HEK293 (cell line): Measurements from ENCODE around the gene IFFO2.
A peak's percentile ranks its signal among the peaks of the same experiment; 100 is the strongest.

ENCODE experiments used
- CTCF ChIA-PET: fragments of 350-600 bp; formaldehyde crosslinking; extraction: SDS; loops from one replicate; lab custom pipeline; 2021; ENCODE audit warnings: antibody characterized with exemption; lab: Yijun Ruan, JAX
- POLR2A ChIA-PET: fragments of 300-600 bp; formaldehyde crosslinking; extraction: SDS; loops from one replicate; lab custom pipeline; 2020; ENCODE audit warnings: antibody characterized with exemption, inconsistent platforms; lab: Yijun Ruan, JAX
- H3K27ac ChIP-seq: fragments of 200-500 bp; sonication (Bioruptor generic); 2 replicates; pipeline ENCODE4 v1.5.1; 2014; ENCODE audit warnings: low read depth, low read length, control low read depth, inconsistent platforms; ENCODE audit errors: extremely low read depth
- H3K36me3 ChIP-seq, 2 experiments: fragments of 200-500 bp in 1 of 2; sonication (Bioruptor generic) in 1 of 2; 1 replicate in 1 of 2; 2 replicates in 1 of 2; pipeline ENCODE4 v1.5.1; 2014 to 2017; ENCODE audit warnings: inconsistent platforms in 2 of 2, low read length in 2 of 2; ENCODE audit not compliant: control insufficient read depth in 2 of 2, insufficient read depth in 1 of 2
- H3K4me1 ChIP-seq: fragments of 200-500 bp; sonication (Bioruptor generic); 2 replicates; pipeline ENCODE4 v1.5.1; 2014; ENCODE audit warnings: mild to moderate bottlenecking, low read length, inconsistent platforms; ENCODE audit not compliant: control insufficient read depth, insufficient read depth
- H3K4me3 ChIP-seq: 2 replicates; pipeline ENCODE4 v1.5.1; 2011; ENCODE audit warnings: low read depth, mild to moderate bottlenecking, control low read depth, low read length, moderate library complexity
- H3K9me3 ChIP-seq: fragments of 200-500 bp; sonication (Bioruptor generic); 2 replicates; pipeline ENCODE4 v1.5.1; 2014; ENCODE audit warnings: low read depth, low read length, inconsistent platforms; ENCODE audit not compliant: control insufficient read depth, insufficient read depth
- FEZF1 ChIP-seq: fragments of 450-650 bp; formaldehyde crosslinking; IDR thresholded peaks from 2 replicates; pipeline ENCODE4 v1.5.1; 2016; ENCODE audit warnings: missing biosample characterization, missing genetic modification characterization
- HOXC10 ChIP-seq: sonication (generic); formaldehyde crosslinking; IDR thresholded peaks from 2 replicates; pipeline ENCODE4 v1.8.1; 2023; ENCODE audit warnings: mild to moderate bottlenecking, missing genetic modification reagents
- KLF7 ChIP-seq: fragments of 450-650 bp; formaldehyde crosslinking; IDR thresholded peaks from 2 replicates; pipeline ENCODE4 v1.5.1; 2016; ENCODE audit warnings: missing biosample characterization, missing genetic modification characterization, borderline replicate concordance
- OSR2 ChIP-seq: fragments of 450-650 bp; formaldehyde crosslinking; IDR thresholded peaks from 2 replicates; pipeline ENCODE4 v1.5.1; 2016; ENCODE audit warnings: missing biosample characterization, missing genetic modification characterization
- REPIN1 ChIP-seq: fragments of 450-650 bp; formaldehyde crosslinking; IDR thresholded peaks from 2 replicates; pipeline ENCODE4 v1.5.1; 2017; ENCODE audit warnings: missing biosample characterization, missing genetic modification characterization, low read depth
- TRIM28 ChIP-seq: IDR thresholded peaks from 2 replicates; pipeline ENCODE4 v1.6.1; 2011; ENCODE audit warnings: low read length, control low read depth, borderline replicate concordance
- ZIC2 ChIP-seq: fragments of 450-650 bp; formaldehyde crosslinking; IDR thresholded peaks from 2 replicates; pipeline ENCODE4 v1.5.1; 2016; ENCODE audit warnings: missing biosample characterization, missing genetic modification characterization
- ZNF10 ChIP-seq: fragments of 450-650 bp; formaldehyde crosslinking; IDR thresholded peaks from 2 replicates; pipeline ENCODE4 v1.5.1; 2017; ENCODE audit warnings: missing biosample characterization, missing genetic modification characterization
- ZNF157 ChIP-seq: fragments of 450-650 bp; formaldehyde crosslinking; IDR thresholded peaks from 2 replicates; pipeline ENCODE4 v1.5.1; 2016; ENCODE audit warnings: missing biosample characterization, missing genetic modification characterization
- ZNF335 ChIP-seq: fragments of 450-650 bp; formaldehyde crosslinking; conservative IDR thresholded peaks from 2 replicates; pipeline ENCODE4 v1.5.1; 2016; ENCODE audit warnings: missing biosample characterization, missing genetic modification characterization
- ZNF416 ChIP-seq: fragments of 450-650 bp; formaldehyde crosslinking; IDR thresholded peaks from 2 replicates; pipeline ENCODE4 v1.5.1; 2016; ENCODE audit warnings: missing biosample characterization, missing genetic modification characterization
- ZNF555 ChIP-seq: fragments of 450-650 bp; formaldehyde crosslinking; conservative IDR thresholded peaks from 2 replicates; pipeline ENCODE4 v1.5.1; 2017; ENCODE audit warnings: missing biosample characterization, mild to moderate bottlenecking, missing genetic modification characterization, inconsistent platforms
- ZNF664 ChIP-seq: fragments of 450-650 bp; formaldehyde crosslinking; IDR thresholded peaks from 2 replicates; pipeline ENCODE4 v1.5.1; 2016; ENCODE audit warnings: missing biosample characterization, missing genetic modification characterization
- ZNF677 ChIP-seq: fragments of 450-650 bp; IDR thresholded peaks from 2 replicates; pipeline ENCODE4 v1.5.0; 2018; ENCODE audit warnings: missing biosample characterization, mild to moderate bottlenecking, missing genetic modification characterization, moderate library complexity
- ZNF792 ChIP-seq: fragments of 450-650 bp; formaldehyde crosslinking; IDR thresholded peaks from 2 replicates; pipeline ENCODE4 v1.5.1; 2016; ENCODE audit warnings: missing biosample characterization, missing genetic modification characterization
- ZXDB ChIP-seq: fragments of 450-650 bp; formaldehyde crosslinking; IDR thresholded peaks from 2 replicates; pipeline ENCODE4 v1.5.1; 2016; ENCODE audit warnings: missing biosample characterization, missing genetic modification characterization
- TF ChIP-seq, protein P1 (sequence below): fragments of 450-650 bp; formaldehyde crosslinking; IDR thresholded peaks from 2 replicates; pipeline ENCODE4 v1.5.1; 2016; ENCODE audit warnings: missing biosample characterization, missing genetic modification characterization
- TF ChIP-seq, protein P2 (sequence below): fragments of 450-650 bp; formaldehyde crosslinking; IDR thresholded peaks from 2 replicates; pipeline ENCODE4 v1.5.1; 2016; ENCODE audit warnings: missing biosample characterization, missing genetic modification characterization
- TF ChIP-seq, protein P3 (sequence below): fragments of 450-650 bp; formaldehyde crosslinking; IDR thresholded peaks from 2 replicates; pipeline ENCODE4 v1.5.0; 2017; ENCODE audit warnings: missing biosample characterization, missing genetic modification characterization, borderline replicate concordance

Gene IFFO2

GRCh38 chr1:18948048-18948912, 8.2 kb downstream of the IFFO2 start (continued):
- TF ChIP-seq, protein P1, sequence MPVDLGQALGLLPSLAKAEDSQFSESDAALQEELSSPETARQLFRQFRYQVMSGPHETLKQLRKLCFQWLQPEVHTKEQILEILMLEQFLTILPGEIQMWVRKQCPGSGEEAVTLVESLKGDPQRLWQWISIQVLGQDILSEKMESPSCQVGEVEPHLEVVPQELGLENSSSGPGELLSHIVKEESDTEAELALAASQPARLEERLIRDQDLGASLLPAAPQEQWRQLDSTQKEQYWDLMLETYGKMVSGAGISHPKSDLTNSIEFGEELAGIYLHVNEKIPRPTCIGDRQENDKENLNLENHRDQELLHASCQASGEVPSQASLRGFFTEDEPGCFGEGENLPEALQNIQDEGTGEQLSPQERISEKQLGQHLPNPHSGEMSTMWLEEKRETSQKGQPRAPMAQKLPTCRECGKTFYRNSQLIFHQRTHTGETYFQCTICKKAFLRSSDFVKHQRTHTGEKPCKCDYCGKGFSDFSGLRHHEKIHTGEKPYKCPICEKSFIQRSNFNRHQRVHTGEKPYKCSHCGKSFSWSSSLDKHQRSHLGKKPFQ (tag by site-specific recombination): no peak
- TF ChIP-seq ZNF664 (tag by site-specific recombination) (peak; percentile 95), FEZF1 (tag by site-specific recombination) (no peak), ZNF335 (tag by site-specific recombination) (no peak), TRIM28 (no peak), KLF7 (no peak), ZNF416 (no peak), REPIN1 (tag by site-specific recombination) (no peak), ZNF677 (no peak)
- TF ChIP-seq, protein P2, sequence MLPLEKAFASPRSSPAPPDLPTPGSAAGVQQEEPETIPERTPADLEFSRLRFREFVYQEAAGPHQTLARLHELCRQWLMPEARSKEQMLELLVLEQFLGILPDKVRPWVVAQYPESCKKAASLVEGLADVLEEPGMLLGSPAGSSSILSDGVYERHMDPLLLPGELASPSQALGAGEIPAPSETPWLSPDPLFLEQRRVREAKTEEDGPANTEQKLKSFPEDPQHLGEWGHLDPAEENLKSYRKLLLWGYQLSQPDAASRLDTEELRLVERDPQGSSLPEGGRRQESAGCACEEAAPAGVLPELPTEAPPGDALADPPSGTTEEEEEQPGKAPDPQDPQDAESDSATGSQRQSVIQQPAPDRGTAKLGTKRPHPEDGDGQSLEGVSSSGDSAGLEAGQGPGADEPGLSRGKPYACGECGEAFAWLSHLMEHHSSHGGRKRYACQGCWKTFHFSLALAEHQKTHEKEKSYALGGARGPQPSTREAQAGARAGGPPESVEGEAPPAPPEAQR (tag by site-specific recombination): no peak

DNA sequence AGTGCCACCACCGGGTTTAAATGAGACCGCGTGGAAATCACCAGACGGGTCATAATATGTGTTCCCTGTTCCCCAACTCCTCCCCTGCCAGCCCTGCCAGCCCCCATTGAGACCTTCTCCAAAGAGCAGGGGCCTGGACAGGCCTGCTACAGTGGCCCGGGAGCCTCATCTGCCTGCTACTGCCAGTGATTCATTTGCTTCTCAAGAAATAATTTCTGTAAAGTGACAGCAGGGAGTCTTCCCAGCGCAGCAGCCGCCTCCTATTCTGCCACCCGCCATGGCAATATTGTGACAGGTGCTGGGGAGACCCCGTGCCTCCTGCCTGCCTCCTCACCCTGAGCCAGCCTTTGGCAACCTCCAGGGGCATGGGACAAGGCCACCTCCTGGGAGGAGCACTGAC, 8.9 kb downstream of the IFFO2 start:
- ChIA-PET POLR2A (no interaction called here), CTCF (interaction anchor here (0.6 to 5.4 kb wide), 2 partner anchors 10 to 34 kb away, joined by 3 to 59 read pairs; no protein-coding TSS in a partner anchor)
- TF ChIP-seq HOXC10: no peak
- TF ChIP-seq OSR2 (tag by site-specific recombination): peak; percentile 71
- TF ChIP-seq ZNF10 (tag by site-specific recombination): no peak
- TF ChIP-seq ZNF792 (tag by site-specific recombination): no peak
- peak; percentile 84 for TF ChIP-seq ZIC2
- TF ChIP-seq ZNF157 (tag by site-specific recombination): no peak
- no peak for TF ChIP-seq ZNF555 (tag by site-specific recombination)
- peak; percentile 74 for TF ChIP-seq ZXDB
- TF ChIP-seq, protein P3, sequence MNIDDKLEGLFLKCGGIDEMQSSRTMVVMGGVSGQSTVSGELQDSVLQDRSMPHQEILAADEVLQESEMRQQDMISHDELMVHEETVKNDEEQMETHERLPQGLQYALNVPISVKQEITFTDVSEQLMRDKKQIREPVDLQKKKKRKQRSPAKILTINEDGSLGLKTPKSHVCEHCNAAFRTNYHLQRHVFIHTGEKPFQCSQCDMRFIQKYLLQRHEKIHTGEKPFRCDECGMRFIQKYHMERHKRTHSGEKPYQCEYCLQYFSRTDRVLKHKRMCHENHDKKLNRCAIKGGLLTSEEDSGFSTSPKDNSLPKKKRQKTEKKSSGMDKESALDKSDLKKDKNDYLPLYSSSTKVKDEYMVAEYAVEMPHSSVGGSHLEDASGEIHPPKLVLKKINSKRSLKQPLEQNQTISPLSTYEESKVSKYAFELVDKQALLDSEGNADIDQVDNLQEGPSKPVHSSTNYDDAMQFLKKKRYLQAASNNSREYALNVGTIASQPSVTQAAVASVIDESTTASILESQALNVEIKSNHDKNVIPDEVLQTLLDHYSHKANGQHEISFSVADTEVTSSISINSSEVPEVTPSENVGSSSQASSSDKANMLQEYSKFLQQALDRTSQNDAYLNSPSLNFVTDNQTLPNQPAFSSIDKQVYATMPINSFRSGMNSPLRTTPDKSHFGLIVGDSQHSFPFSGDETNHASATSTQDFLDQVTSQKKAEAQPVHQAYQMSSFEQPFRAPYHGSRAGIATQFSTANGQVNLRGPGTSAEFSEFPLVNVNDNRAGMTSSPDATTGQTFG (tag by site-specific recombination): no peak
- Histone ChIP-seq H3K9me3 (no peaks in the 10 kb centered on the region), H3K27ac (no peak overlapping the region), H3K4me3 (no peak overlapping the region), H3K36me3 (peaks cover 0 to 4% of the 10 kb centered on the region in 2 experiments; a peak in 1 of 3 replicates), H3K4me1 (peaks cover 16% of the 10 kb centered on the region)
